ENCODE measurements around the gene POGK. TPM values are rescaled to one million over a fixed set of nuclear protein-coding genes. Genes with fewer than 3 reads are reported as not detected.

POGK gene
- total and polyA plus RNA-seq, 9 of the 15 experiments (the other 6 are each of a cell fraction or from before 2014, with no cell fraction given): 6.1 to 44.5 (median 24.3) TPM

DNA sequence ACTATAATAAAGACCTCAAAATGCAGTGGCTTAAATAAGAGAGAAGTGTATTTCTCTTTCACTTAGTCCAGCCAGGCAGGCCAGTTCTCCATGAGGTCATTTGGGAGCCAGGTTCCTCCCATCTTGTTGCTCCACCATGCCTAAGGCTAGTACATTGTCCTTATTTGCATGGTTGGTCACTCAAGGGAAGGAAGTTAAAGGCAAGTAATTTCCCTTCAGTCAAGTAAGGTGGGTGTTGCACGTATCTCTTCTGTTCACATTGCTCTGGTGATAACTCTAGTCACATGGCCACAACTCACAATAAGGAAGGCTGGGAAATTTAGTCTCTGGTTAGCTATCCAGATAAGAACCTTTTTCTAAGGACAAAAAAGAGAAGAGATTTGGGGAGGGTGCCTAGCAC lies 64.0 kb downstream of the POGK start (continued):
- TF ChIP-seq C11orf30 (IDR thresholded peaks at IDR 0.05; ENCODE audit: low read depth) (no peak), RCOR1 (IDR thresholded peaks at IDR 0.05; ENCODE audit: borderline replicate concordance in 1 of 2, low read depth in 2 of 2, low read length in 2 of 2) (peak in 1 of 2 experiments; percentile 82; a peak in 2 of 4 replicates), ZNF282 (CRISPR knock-in tag; IDR thresholded peaks at IDR 0.05) (no peak), TCF3 (CRISPR knock-in tag; IDR thresholded peaks at IDR 0.05) (peak; percentile 70), GATA2 (CRISPR knock-in tag; IDR thresholded peaks at IDR 0.05) (0 out of 2 replicates have a peak, but pooled peaks have one; percentile 34), TCF7 (IDR thresholded peaks at IDR 0.05; ENCODE audit: borderline replicate concordance) (no peak), CEBPB (tag; IDR thresholded peaks at IDR 0.05) (no peak), DLX4 (CRISPR knock-in tag; IDR thresholded peaks at IDR 0.05) (no peak), EHMT2 (IDR thresholded peaks at IDR 0.05) (peak; percentile 78), ATF4 (CRISPR knock-in tag; IDR thresholded peaks at IDR 0.05) (no peak), NFRKB (IDR thresholded peaks at IDR 0.05; ENCODE audit: low read depth) (no peak), FOS (IDR thresholded peaks at IDR 0.05; ENCODE audit: extremely low read depth, insufficient read length) (no peak), NFYB (IDR thresholded peaks at IDR 0.05; ENCODE audit: extremely low read depth, insufficient read length) (no peak), CBFA2T2 (conservative IDR thresholded peaks at IDR 0.05) (peak; percentile 53; the same call in 1 of the 2 replicates), ARID1B (IDR thresholded peaks at IDR 0.05) (peak; percentile 79), SNAPC5 (CRISPR knock-in tag; IDR thresholded peaks at IDR 0.05) (no peak), NFE2L1 (tag; IDR thresholded peaks at IDR 0.05; ENCODE audit: borderline replicate concordance, low read depth) (no peak), DIDO1 (tag; IDR thresholded peaks at IDR 0.05; ENCODE audit: low read depth) (no peak), BACH1 (tag; IDR thresholded peaks at IDR 0.05) (no peak), FOXM1 (IDR thresholded peaks at IDR 0.05; ENCODE audit: low read depth) (peak; percentile 22; the same call in 1 of the 2 replicates), FOXM1 (CRISPR knock-in tag; IDR thresholded peaks at IDR 0.05; ENCODE audit: low read depth) (no peak), NCOR1 (IDR thresholded peaks at IDR 0.05) (peak; percentile 40), MTA3 (IDR thresholded peaks at IDR 0.05; ENCODE audit: borderline replicate concordance) (no peak)
- TF ChIP-seq, protein P1, sequence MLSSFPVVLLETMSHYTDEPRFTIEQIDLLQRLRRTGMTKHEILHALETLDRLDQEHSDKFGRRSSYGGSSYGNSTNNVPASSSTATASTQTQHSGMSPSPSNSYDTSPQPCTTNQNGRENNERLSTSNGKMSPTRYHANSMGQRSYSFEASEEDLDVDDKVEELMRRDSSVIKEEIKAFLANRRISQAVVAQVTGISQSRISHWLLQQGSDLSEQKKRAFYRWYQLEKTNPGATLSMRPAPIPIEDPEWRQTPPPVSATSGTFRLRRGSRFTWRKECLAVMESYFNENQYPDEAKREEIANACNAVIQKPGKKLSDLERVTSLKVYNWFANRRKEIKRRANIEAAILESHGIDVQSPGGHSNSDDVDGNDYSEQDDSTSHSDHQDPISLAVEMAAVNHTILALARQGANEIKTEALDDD (IDR thresholded peaks at IDR 0.05): peak; percentile 94
